GM11168 (cell line): ENCODE results near the gene TIFAB.

Experiments used
- in situ Hi-C: fragments of 300-500 bp; cut with MboI; formaldehyde crosslinking; loops from one replicate; pipeline ENCODE4 v1.12.0; 2022; ENCODE audit warnings: low sequenced_read_pairs; ENCODE audit not compliant: unreplicated experiment

The TIFAB gene

DNA sequence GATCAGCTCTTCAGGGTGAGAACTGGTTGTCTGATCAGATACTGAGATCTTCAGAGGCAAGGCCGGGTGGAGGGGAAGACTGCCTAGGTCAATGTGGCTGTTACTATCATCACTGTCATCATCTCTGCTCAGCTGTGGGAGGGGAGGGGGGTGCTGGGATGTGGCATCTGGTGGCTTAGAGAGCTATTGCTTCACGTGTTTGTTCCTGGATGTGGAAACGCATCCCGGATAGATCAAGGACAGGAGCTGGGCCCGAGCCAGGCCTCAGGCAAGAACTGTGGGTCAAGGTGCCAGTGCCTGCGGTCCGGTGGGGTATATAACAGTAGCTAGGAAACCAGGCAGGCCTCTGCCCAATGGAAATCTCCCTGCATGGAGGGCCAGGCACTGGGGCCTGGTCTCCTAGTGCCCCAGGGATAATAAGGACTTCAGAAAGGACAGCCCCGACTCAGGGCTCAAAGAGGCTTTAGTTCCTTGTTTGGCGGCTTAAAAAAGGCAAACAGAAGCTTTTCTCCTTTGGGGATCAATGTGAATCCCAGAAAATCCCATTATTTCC, 30.3 kb upstream of the TIFAB start:
- in situ Hi-C loops: no loop called here

DNA sequence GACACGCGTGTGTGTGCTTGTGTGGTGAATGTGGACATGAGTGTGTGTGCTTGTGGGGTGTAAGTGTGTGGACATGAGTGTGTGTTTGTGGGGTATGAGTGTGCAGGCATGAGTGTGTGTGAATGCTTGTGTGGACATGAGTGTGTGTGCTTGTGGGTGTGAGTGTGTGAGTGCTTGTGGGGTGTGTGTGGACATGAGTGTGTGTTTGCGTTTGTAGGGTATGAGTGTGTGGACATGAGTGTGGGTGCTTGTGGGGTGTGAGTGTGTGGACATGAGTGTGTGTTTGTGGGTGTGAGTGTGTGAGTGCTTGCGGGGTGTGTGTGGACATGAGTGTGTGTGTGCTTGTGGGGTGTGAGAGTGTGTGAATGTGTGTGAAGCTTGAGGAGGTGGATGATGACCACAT, 29.8 kb upstream of the TIFAB start:
- in situ Hi-C loops: no loop called here

DNA sequence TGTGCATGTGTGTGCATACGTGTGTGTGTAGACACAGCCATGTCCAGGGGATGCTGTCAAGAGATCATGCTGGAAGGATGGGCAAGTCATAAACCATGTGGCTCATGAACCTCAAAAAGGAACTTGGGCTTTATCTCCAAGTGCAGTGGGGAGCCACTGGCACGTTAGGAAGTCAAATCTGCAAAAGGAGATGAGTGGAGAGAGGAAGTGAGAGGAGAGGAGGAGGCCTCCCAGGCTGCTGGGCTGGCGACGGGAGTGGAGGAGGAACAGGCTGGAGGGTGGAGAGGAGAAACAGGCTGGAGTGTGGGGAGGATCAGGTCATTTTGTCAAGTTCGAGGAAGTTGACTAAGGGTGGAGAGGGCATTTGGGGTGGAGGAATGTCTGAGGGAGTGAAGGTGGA, 29.2 kb upstream of the TIFAB start:
- in situ Hi-C loops: no loop called here

DNA sequence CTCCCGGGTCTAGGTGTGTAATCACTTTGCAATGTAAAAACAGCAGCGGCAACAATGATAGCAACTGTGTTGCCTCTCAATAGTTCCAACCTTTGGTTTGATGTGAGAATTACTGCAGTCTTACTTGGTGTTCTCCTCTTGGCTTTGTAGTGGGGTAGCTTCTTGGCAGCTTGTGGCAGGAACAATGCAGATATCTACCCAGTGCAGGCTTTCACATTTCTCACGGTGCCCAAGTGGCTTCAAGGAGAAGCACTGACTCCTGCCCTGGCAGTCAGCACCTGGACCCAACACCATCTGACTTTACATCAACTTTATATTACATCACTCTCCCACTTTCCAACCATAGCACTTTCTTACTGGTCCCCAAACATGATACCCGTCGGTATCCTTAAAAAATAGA, 28.4 kb upstream of the TIFAB start:
- in situ Hi-C loops: no loop called here

DNA sequence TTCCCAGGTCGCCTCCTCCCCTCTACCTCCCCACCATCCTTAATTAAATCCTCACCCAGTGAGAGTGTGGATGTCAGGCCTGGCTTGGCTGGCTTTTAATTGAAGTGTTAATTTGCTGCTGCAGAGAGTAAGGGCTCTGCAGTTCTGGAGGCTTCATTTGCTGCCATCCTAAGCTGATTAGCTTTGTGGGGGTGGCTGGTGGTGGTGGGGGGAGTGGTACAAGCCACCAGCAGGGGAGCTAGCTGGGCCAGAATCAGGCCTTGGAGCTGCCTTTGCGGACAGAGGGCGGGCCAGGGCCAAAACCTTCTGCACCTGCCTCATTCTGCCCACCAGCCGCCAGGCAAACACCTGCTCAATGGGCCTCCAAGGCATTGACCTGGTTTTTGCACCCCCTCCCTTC, 26.8 kb upstream of the TIFAB start:
- in situ Hi-C loops: no loop called here

DNA sequence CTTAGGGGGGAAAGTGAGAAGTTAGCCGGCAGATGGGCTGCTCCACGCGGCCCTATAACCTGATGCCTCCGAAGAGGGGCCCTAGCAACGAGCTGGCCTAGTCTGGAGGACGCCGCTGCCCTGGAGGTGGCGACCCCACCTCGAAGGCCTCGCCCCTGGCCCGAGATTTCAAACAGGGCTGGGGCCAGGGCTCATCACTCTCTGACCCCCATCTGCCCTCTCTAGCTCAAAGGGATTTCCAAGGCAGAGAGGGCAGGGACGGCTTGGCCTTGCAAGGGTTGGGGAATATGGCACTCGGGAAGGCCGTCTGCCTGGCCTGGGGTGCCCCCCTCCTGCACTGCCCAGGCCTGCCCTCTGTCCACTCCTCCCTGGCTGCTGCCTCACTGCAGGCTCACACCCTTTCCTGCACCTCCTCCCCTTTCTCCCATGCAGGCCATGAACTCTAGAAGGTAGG, 25.5 kb upstream of the TIFAB start:
- in situ Hi-C loops: no loop called here

DNA sequence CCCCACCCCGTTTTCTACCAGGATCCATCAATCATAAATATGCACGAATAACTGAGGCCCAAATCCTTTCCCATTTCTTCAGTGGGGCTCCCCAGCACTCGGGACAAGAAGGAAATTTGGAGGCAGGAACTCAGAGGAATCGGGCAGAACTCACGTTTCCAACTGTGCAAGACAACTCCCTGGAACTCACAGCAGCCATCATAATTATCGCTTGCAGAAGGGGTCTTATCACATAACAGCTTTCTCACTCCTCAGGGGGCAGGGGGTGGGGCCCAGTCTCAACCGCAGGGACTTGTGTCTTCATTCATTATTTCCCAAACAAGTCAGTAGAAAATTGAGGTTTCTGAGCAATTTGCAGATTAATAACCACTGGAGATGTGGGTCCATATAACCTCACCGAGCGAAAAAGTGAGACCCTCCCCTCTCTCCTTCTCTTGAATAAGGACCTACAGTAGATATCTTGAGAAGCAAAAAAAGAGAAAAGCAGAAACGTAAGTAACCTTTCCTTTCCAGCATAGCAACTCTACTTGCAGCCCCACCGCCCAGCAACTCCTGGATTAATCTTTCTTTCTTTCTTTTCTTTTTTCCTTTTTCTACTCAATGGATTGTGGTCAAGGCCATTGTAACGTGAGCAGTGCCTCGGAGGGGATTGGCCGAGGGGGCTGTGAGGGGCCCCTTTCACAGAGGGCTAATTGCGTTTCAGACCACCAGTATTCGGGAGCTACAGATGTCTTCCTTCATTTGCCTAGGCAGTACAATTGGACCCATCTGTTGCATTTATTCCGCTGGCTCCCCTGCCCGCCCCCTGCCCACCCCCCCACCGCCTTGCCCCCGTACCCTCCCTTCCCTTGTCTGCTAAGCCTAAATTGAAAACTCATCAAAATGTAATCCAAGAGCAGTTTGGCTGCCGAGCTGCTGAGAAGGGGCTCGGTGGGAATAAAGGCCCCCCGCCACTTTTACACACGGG, 24.7 kb upstream of the TIFAB start:
- in situ Hi-C loops: no loop called here

DNA sequence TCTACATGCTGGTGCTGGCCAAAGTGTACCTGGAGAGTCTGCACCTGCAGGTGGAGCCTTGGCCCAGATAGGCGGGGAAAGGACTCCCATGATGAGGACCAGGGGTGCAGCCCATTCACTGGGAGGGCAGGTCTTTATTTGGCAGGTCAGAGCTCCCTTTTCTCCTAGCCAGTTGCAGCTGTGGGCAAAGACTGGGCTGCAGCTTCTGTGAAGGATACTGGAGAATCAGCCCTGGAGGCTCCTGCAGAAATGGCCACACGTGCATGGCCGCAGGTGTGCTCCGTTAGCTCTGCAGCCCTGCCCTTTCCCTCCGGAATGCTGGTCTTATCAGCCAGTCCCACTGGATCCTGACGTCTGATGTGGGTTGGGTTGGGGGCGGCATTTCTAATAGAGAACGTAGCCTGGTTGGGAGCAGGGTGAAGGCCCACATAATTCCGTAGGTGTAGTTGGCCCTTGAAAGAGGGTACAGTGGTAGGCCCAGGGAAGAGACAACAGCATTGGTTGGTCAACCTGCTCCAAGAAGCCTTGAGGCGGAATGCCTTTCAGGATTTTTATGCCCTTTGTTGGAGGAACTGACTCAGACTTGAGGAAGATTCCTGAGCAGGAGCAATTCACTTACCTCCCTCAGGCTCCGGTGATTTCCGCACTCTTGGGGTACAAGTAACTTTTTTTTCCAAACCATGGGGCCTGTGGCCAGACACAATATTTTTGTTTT, 22.0 kb upstream of the TIFAB start:
- in situ Hi-C loops: no loop called here

DNA sequence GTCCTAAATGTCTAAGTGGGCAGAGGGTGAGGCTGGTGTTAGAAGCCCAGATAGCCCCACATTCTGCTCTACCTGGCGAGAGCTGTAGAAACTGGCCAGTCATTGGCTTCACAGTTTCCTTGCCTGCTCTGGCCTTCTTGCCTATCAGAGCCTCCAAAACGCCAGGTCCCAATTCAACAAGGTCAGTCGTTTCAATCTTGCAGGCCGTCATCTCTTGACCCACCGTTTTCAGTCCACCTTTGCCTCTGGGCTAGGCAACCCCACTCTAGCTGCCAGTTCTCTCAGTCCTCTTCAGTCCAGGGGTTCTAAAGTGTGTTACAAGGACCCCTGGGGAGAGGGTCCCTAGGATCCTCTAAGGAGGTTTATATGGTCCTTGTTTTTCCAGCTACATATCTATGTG, 20.0 kb upstream of the TIFAB start:
- in situ Hi-C loops: no loop called here

DNA sequence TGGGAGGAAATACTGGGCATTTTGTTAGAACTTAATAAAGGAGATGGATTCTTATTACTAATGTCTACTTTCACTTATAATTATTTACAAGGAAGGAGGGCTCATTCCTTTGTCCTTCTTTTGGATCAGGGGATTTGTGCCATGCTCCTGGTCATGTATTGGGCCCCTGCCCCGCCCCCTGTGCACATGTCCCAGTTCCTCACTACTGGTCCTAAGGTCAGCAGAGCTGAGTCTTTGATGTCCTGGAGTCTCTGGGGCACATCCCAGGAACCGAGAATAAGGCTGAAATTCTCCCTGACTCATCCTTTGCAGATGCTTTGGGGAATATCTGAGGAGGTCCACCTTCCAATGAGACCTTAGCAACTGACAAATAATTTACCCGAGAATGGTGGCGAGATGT, 19.6 kb upstream of the TIFAB start:
- in situ Hi-C loops: no loop called here

DNA sequence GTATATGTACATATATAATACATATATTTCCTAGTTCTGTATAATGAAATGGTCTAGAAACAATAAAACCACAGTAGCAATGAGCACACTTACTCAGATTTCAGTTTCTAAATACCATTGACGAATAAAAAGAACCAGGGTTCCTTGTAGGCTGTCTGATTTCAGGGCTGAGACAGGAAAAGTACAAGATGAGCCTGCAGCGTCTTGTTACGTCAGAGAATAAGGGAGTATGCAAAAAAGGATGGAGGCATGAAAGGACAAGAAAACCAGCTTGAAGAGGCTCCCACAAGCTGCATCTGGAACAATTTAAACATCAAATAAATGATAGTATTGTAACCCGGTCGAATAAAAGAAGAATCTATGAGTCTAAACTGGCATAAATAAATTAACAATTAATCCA, 17.8 kb upstream of the TIFAB start:
- in situ Hi-C loops: loop anchor here (5.0 kb wide), 1 partner anchor 82 kb away; no protein-coding TSS in a partner anchor

DNA sequence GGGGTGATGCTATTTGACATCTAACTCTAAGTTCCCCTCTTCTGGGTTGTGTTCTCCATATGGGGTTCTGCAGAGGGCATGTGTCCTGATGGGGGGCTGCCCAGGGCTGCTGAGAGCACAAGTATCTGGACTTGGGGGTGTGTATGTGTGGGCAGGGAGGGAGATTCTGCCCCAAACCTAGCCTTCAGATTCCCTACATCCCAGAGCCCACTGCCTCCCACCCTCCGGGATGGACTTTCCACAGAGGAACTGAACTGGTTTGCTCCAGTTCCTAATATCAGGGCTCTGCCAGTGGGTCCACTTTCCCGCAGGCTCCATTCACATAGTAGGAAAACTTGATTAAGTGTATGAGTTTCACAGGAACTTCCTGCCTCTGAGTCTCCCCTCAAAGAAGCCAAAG, 16.4 kb upstream of the TIFAB start:
- in situ Hi-C loops: loop anchor here (5.0 kb wide), 1 partner anchor 84 kb away; no protein-coding TSS in a partner anchor

DNA sequence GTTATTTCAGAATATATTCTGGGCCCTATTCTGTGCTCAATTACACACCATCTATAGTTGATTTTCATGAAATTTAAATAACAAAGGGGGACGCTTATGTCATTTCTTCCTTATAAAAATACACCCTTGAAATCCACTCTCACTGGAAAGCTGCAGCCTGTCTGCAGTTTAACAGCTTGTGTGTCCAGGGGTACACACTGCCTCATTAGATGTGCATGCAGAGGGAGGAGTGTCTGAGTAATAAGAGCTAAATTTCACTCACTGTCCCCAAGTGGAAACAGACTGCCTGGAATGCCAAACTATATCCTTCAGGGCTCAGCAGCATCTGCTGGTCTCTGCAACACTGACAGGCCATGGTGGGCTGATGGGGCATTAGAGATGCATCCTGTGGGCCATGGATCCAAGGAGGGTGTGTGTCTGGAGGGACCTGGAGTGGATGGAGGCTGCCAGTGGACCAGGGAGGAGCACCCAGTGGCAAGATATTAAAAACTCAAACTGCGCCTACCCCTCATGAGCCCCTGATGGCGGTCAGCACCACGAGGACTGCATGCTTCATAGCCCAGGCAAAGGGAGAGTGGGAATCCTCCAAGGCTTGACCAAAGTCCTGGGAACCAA, 15.8 kb upstream of the TIFAB start:
- in situ Hi-C loops: loop anchor here (5.0 kb wide), 1 partner anchor 84 kb away; no protein-coding TSS in a partner anchor

DNA sequence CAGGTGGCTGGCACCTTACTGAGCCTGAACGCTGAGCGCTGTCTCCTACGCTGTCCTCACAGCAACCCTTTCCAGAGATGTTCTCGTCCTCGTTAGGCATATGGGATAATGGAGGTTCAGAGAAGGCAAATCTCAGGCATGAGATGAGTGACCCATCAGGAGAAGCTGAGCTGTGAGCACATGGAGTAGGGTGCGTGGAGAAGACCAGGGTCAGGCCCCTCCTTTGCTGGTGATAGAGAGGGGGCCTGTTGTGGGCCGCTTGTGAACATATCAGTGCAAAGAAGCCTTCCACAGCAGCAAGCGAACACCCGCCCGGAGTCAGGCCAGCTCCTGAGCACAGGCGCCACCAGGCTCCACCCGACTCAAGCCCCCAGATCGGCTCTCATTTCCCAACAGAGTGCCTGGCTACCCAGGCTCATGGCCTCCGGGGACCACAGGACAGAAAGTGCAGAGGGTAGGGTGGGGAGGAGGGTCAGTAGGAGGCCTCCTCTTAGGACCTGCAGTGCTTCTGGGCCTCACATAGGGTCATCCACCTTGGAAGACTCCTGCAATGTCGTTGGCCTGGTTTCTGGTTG, 15.0 kb upstream of the TIFAB start:
- in situ Hi-C loops: loop anchor here (5.0 kb wide), 1 partner anchor 85 kb away; no protein-coding TSS in a partner anchor

DNA sequence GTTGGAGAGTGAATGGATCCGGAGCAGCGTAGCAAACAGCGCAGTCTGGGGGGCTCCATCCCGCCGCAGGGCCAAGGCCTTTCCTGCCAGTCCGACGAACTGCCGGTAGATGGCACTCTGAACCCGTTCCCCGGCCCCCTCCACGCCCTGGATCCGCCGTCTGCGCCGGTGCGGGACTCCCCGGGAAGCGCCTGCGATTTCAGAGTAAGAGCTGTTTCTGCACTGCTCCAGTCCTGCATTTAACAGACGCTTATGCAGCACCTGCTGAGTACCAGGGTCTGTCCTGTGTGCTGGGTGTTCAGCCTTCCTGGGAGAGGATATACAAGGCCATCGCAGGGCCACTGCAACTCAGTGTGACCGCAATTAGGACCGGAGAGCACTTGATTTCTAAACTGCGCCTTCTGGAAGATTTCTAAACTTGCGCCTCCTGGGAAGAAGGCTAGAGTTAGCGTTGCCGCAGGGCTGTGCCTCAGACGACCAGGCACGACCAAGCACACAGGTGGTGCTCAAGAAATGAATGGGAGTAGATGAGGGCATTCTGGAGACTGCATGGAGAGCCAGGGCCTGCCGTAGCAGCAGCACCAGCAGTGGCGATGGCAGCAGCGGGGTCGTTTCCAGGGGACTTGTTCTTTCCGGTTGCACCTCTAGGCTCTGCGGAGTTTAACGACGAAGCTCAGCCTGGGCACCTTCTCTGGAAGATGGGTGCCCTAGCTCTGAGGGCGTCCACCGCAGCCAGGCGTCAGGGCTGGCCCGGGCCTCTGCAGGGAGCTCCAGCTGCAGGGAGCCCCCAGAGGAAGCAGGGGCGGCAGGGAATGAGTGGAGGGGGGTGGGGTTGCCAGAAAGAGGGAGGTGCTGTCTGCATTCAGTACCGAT, 14.3 kb upstream of the TIFAB start:
- in situ Hi-C loops: loop anchor here (5.0 kb wide), 1 partner anchor 86 kb away; no protein-coding TSS in a partner anchor

DNA sequence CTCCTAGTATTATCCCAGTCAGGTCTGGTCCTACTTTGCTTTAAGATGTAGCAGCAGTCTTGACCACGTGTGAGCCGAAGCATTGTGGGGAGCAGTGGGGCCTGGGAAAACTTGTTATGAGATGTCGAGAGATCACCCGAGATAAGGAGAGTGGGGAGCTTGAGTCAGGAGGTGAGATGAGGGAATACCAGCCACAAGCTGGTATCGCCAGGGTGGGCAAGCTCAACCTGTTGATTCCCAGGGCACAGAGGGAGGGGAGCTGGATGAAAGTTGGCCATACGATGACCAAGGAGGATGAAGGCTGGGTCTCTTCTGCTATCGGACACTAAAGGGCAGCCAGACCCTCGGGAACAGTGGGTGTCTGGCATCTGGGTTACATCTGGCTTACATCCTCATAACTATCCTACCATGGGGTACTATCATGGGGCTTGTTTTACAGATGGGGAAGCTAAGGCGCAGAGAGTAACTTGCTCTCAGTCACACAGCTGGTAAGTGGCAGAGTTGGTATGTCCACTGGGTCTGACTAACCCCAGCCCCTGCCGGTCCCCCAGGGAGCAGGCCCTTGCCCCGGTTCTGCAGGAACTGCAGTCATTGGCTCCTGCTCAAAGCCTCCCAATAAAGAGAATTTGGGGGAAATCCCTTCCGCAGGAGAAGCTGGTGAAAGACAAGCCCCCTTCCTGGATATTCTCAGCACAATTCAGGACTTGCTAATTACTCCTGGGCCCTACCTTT, 13.4 kb upstream of the TIFAB start:
- in situ Hi-C loops: loop anchor here (5.0 kb wide), 1 partner anchor 87 kb away; no protein-coding TSS in a partner anchor

DNA sequence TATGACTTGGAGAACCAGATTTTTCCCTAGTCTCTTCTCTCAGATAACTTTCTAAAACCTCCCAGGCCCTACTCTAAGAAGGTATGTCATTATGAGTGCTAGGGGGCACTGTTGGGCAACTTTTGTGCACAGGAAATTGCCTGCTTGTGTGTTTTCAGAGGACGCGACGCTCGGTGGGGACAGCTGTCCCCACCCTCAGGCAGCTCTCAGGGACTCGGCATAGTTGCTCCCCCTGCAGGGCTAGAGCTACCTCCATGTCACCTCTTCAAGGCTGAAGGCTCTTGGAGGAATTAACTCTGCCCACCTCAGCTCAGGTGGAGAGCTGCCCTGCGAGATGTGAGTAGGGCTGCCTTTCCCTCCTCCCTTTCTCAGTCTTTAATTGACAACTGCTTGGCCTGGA, 10.2 kb upstream of the TIFAB start:
- in situ Hi-C loops: no loop called here

DNA sequence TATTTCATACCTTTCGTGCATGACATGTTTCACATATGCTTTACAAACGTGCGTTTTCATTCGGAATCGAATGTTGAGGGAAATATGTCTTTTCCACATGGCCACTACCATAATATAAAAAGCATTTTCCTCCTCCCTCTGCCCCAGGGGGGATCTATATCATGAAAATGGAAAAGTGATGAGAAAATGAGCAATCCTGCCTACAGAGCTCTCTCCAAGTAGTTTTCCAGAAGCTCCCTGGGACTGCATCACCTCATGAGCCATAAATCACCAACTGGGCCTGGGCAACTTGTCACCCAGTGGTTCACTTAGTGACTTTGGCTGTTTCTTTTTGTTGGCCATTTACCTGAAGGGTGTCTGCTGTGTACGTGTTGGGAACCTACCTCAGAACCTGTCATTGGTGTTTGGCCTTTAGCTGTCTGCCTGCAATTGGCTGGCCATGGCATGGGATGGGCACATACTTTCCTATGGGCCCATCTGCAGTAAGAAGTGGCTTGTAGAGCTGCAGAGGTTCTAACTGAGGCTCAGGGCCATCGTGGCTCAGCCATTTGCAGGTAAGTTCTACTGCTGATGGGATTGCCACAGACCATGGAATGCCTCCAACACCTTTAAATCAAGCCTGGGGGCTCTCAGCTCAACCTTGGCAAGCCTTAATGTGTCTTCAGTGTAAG, 9.5 kb upstream of the TIFAB start:
- in situ Hi-C loops: no loop called here
